ENCODE data around the gene CPXM1.

GRCh38 chr20:2829376-2829775 lies 28.9 kb upstream of the CPXM1 start:
- TF ChIP-seq EZH2 (IDR thresholded peaks at IDR 0.05) (no peak), POLR2AphosphoS5 (IDR thresholded peaks at IDR 0.05; ENCODE audit: borderline replicate concordance, low read depth, low read length) (no peak)
